T-helper 17 cell (primary cell): ENCODE measurements around the gene LY6G6F. TPM values are rescaled to one million over a fixed set of nuclear protein-coding genes. Genes with fewer than 3 reads are reported as not detected.
A peak's percentile ranks its signal among the peaks of the same experiment; 100 is the strongest.

ENCODE experiments used
- ATAC-seq: fragments of 150-1000 bp; cut with Tn5 transposase; 2 replicates; pipeline ENCODE4 v1.10.0; 2021; ENCODE audit warnings: mild to moderate bottlenecking, moderate library complexity
- DNase-seq, 3 donors: peaks; one replicate each; pipeline versions ENCODE4 v3.0.0 to v3.0.0-alpha.2; 2020 to 2021
- H3K9me3 ChIP-seq: one replicate; pipeline ENCODE4 v1.7.0; 2013; ENCODE audit warnings: low read length, mild to moderate bottlenecking; ENCODE audit not compliant: control insufficient read depth, poor library complexity, severe bottlenecking
- H3K27ac Mint-ChIP-seq: one replicate; pipeline ENCODE4 v1.8.0; 2022; ENCODE audit warnings: mild to moderate bottlenecking, moderate library complexity, mixed read lengths
- H3K27me3 Mint-ChIP-seq: one replicate; pipeline ENCODE4 v1.8.0; 2022; ENCODE audit warnings: mixed read lengths
- H3K36me3 Mint-ChIP-seq: one replicate; pipeline ENCODE4 v1.8.0; 2022; ENCODE audit warnings: low read depth, mixed read lengths
- H3K4me1 Mint-ChIP-seq: one replicate; pipeline ENCODE4 v1.8.0; 2022; ENCODE audit warnings: mild to moderate bottlenecking, mixed read lengths
- H3K4me3 Mint-ChIP-seq: one replicate; pipeline ENCODE4 v1.8.0; 2022; ENCODE audit warnings: mild to moderate bottlenecking, moderate library complexity, mixed read lengths
- total RNA-seq, 4 donors: library from RNA in 2 of 4; stranded (reverse) in 2 of 4; gene quantifications; one replicate each; pipeline ENCODE4 v1.2.3 and lab custom pipeline; 2022 to 2026

LY6G6F gene
- total RNA-seq, 2 donors from 2014 or later: 1.6 to 29.1 TPM

DNA sequence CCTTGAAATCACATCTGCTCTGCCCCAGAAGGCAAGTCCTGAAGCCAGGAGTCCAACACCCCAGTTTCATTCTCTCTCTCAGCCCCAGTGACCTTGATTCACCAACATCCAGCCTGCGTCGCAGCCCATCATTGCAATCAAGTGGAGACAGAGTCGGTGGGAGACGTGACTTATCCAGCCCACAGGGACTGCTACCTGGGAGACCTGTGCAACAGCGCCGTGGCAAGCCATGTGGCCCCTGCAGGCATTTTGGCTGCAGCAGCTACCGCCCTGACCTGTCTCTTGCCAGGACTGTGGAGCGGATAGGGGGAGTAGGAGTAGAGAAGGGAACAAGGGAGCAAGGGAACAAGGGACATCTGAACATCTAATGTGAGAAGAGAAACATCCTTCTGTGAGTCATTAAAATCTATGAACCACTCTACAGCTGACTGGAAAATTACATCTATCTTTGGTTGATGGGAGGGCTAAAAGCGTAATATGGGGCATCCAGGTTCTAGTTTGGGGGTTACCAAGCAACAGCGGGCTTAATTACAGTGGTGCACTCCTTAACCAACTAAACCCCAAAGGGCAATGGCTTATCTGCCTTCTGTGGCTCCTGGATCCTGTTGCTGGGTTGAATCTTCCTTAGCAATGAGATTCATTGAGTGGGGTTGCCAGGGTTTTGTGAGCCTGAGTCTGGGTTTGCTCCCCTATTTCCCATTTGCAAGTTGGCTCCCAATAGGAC is 11.0 kb downstream of the LY6G6F start:
- ATAC-seq: no peak
- H3K4me3 Mint-ChIP-seq: no peak overlapping the region
- no peak overlapping the region for H3K27ac Mint-ChIP-seq
- H3K4me1 Mint-ChIP-seq: peaks cover 14% of the 10 kb centered on the region
- peaks cover 3% of the 10 kb centered on the region for H3K36me3 Mint-ChIP-seq
- peaks cover 6% of the 10 kb centered on the region for H3K27me3 Mint-ChIP-seq
- H3K9me3 ChIP-seq: no peaks in the 10 kb centered on the region
- no peak for DNase-seq

DNA sequence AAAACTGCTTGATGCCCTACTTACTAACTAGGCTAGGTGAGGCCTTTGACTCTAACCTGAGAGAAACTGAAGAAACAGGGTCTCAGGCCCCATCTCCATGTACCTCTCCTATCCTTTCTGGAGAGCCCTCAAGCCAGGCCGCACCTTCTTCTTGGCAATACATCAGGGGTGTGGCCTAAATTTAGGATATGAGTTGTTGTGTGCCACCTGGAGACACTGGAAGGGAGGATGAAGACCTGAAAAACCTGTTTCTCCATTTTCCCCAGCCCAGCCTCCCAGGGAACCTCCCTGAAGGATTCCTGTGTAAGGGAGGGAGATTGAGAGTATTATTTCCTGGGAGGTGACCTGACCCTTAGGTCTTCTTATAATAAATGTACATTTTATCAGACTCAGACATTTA is 11.6 kb downstream of the LY6G6F start:
- H3K9me3 ChIP-seq: no peaks in the 10 kb centered on the region
- no peak for DNase-seq
- Mint-ChIP-seq H3K27ac (peak overlapping the region; percentile 63), H3K27me3 (peaks cover under 1% of the 10 kb centered on the region), H3K4me1 (peaks cover 12% of the 10 kb centered on the region), H3K36me3 (peaks cover 3% of the 10 kb centered on the region), H3K4me3 (no peak overlapping the region)
- ATAC-seq: no peak

DNA sequence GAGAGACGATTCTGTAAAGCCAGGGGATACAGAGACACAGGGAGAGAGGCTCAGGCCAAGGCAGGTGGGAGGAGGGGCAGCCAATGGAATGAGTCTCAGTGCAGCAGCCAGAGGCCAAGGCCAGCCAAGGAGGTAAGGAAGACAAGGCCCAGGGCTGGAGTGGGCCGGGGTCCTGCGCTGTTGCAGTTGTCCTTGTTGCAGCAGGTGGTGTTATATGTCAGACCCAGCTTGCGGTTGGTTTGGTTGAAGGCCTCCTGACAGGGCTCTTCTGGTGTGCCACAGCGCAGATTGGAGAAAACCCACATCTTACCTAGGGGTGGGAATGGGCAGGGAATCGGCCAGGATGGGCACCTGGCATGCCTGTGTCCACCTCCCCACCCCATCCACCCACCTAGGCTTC is 12.3 kb downstream of the LY6G6F start:
- Mint-ChIP-seq H3K4me3 (no peak overlapping the region), H3K4me1 (peaks cover 13% of the 10 kb centered on the region), H3K27me3 (no peaks in the 10 kb centered on the region), H3K27ac (peak overlapping the region; percentile 63), H3K36me3 (peaks cover 3% of the 10 kb centered on the region)
- DNase-seq (no peak), ATAC-seq (no peak)
- H3K9me3 ChIP-seq: no peaks in the 10 kb centered on the region

DNA sequence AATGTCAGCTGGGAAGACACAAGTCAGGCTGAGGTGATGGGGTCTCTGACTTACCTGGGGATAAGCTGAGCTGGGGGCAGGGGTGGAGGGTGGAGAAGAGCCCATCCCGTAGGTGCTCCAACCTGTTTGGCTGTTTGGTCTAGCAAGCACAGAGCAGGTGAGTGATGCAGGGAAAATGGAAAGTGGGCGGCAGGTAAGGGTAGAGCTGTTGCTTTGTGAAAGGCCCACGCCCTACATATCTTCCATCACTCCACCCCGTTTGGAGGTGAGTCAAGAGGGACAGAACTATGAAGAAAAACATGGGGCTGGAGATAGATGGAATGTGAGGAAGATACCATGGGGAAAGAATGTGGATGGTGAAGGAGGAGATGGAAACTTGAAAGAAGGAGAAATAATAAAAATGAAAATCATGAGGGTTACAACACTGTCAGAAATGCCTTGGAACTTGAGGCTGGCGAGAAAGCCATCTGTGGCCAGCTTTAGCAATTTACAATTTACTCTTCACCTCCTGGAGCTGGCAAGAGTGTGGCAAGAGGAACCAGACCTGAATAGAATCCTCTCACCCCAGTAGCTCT is 13.6 kb downstream of the LY6G6F start:
- H3K9me3 ChIP-seq: no peaks in the 10 kb centered on the region
- H3K27ac Mint-ChIP-seq: no peak overlapping the region
- no peak for ATAC-seq

DNA sequence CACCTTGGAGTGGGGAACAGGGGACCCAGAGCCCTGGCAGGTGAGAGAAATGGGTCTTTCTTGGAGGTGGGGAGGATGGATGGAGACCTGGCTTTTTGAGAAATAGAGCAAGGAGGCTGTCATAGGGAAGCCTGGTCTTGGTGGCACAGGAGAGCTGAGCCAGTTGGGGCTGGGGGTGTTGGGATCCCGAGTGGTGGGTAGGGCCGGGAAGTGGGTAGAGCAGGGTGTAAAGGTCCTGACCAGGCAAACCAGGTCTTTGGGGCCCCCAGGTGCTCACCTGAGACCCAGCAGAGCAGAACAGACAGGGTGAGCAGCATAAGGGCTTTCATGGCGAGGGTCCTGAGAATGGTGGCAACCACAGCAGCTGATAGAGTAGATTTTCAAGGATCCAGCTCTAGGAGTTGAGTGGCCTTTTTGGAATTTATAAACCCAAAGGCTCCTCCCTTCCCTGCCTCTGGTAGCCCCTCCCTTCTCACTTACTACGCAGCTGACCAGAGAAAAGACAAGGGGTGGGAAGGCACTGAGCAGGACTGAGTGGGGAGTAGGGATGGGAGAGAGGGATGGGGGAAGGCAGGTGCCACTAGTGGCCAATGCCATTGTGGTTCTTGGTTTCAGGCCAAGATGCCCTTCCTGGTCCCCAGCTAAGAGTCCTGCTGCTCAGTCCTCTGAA is 14.8 kb downstream of the LY6G6F start, which contains the start of gene LY6G6C:
Gene LY6G6C, minus strand, starts transcription at position 396 of the 670 bp plus-strand sequence. Its CDS starts 67 bp downstream, at position 329.
- peaks cover 21% of the 10 kb centered on the region for H3K4me1 Mint-ChIP-seq
- DNase-seq: no peak
- H3K4me3 Mint-ChIP-seq: no peak within 1 kb of the TSS
- no peak within 1 kb of the TSS for H3K27ac Mint-ChIP-seq
- H3K9me3 ChIP-seq: no peaks in the 10 kb centered on the region
- H3K36me3 Mint-ChIP-seq: peaks cover 5% of the 10 kb centered on the region
- no peak for ATAC-seq
- no peaks in the 10 kb centered on the region for H3K27me3 Mint-ChIP-seq

More for the DNA sequence above, 13.6 kb downstream of the LY6G6F start:
- Mint-ChIP-seq H3K4me3 (no peak overlapping the region), H3K36me3 (peaks cover 3% of the 10 kb centered on the region), H3K27me3 (no peaks in the 10 kb centered on the region), H3K4me1 (peaks cover 11% of the 10 kb centered on the region)
- DNase-seq: no peak

DNA sequence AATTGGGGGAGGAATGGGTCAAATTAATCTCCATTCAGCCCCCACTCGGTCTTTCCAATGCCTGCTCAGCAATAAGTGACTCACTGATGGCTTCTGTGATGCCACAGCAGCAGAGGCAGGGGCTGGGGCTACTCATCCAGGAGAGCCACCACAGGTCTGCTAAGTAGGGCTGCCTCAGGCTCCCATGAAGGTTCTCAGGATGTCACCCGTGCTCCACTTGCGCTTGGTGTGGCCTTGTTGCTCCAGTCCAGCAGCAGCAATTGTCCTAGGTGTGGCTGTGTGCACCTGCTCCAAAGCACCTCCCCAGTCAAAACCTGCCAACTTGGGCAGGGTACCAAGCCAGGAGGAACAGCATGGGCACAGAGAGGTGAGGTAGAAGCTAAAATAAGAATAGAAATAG is 15.5 kb downstream of the LY6G6F start:
- ATAC-seq: no peak
- Mint-ChIP-seq H3K4me3 (no peak overlapping the region), H3K27me3 (no peaks in the 10 kb centered on the region), H3K27ac (no peak overlapping the region), H3K36me3 (peaks cover 5% of the 10 kb centered on the region), H3K4me1 (peaks cover 27% of the 10 kb centered on the region)
- no peak for DNase-seq
- H3K9me3 ChIP-seq: no peaks in the 10 kb centered on the region

DNA sequence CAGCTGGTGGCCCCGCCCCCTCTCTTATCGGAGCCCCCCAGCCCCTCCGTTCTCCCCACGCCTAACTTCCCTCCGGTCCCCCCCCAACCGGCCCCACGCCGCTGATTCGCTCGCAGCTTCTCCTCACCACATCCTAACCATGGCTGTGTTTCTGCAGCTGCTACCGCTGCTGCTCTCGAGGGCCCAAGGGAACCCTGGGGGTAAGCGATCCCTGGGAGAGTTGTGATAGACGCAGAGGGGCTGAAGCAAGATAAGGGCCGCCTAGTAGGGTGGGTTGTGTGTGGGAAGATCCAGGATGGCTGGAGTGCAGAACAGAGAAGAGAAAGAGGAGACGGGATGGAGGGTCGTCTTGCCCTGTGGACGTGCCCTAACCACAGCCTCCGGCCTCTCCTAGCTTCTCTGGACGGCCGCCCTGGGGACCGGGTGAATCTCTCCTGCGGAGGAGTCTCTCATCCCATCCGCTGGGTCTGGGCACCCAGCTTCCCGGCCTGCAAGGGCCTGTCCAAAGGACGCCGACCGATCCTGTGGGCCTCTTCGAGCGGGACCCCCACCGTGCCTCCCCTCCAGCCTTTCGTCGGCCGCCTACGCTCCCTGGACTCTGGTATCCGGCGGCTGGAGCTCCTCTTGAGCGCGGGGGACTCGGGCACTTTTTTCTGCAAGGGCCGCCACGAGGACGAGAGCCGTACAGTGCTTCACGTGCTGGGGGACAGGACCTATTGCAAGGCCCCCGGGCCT is 16.7 kb downstream of the LY6G6F start, which contains the start of gene MPIG6B:
Gene MPIG6B, plus strand, starts transcription at position 129 of the 735 bp plus-strand sequence. Its CDS starts 11 bp downstream, at position 140.
- H3K9me3 ChIP-seq: no peaks in the 10 kb centered on the region
- H3K36me3 Mint-ChIP-seq: peaks cover 5% of the 10 kb centered on the region
- no peak within 1 kb of the TSS for H3K4me3 Mint-ChIP-seq
- H3K27ac Mint-ChIP-seq: no peak within 1 kb of the TSS
- H3K27me3 Mint-ChIP-seq: no peaks in the 10 kb centered on the region
- DNase-seq (no peak), ATAC-seq (no peak)
- peaks cover 33% of the 10 kb centered on the region for H3K4me1 Mint-ChIP-seq

DNA sequence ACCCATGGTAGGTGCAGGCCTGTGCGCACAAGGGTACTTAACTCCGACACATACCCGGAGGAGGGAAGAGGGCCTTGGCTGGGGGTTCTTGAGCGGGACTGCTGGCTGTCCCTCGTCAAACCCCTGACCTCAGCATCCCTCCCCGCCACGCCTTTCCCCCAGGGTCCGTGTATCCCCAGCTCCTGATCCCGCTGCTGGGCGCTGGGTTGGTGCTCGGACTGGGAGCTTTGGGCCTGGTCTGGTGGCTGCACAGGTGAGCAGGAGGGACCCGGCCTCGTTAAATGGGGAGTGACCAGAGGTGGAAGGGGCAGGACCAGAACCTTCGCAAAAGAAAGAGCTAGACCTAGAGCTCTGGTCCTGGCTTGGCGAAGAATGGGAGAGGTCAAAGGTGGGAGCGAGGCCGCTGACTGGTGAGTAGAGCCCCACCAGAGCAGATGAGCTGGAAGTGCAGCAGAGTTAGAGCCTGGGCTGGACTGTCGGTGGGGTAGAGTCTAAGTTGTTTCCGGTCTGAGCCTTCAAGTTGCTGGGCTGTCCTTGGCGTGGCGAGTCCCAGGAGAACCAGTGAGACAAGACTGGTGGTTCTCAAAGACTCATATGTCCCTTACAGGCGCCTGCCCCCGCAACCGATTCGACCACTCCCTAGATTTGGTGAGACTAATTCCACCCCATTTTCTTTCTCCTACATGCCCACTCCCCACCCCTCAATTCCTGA is 17.5 kb downstream of the LY6G6F start:
- Mint-ChIP-seq H3K27ac (no peak overlapping the region), H3K4me1 (peaks cover 31% of the 10 kb centered on the region), H3K27me3 (no peaks in the 10 kb centered on the region), H3K36me3 (peaks cover 5% of the 10 kb centered on the region), H3K4me3 (no peak overlapping the region)
- no peaks in the 10 kb centered on the region for H3K9me3 ChIP-seq
- no peak for DNase-seq
- no peak for ATAC-seq

DNA sequence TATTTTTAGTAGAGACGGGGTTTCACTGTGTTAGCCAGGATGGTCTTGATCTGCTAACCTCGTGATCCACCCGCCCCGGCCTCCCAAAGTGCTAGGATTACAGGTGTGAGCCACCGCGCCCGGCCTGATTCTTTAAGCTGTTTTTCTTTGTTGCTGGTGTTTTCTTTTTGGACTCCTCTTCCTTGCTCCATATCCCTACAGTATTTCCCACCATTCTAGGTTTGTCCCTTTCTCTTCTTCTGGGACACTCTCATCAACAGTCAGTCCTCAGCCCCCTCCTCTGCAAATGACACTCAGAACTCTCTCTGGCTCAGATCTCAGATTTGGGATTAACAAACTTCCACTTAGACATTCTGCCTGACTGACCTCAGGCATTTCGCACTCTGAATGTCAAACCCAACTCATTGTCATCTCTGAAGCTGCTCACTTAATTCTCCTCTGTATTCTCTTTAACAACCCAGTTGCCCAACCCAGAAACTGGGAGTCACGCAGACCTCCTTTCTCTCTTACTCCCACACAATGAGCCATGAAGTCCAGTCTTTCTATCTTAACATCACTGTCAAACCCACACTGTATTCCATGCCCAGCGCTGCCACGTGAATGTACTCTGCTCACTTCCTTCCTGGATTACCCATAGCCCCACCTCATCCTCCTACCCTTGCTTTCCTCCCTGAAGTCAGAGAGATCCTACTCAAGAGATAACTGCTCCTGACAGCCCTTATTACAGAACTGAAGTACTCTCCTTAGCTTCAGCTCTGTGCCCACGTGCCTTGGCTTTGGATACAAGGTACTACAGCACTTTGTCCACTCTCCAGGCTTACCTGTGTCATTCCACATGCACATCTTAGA is 19.1 kb downstream of the LY6G6F start:
- H3K4me1 Mint-ChIP-seq: peaks cover 40% of the 10 kb centered on the region
- no peak for DNase-seq

DNA sequence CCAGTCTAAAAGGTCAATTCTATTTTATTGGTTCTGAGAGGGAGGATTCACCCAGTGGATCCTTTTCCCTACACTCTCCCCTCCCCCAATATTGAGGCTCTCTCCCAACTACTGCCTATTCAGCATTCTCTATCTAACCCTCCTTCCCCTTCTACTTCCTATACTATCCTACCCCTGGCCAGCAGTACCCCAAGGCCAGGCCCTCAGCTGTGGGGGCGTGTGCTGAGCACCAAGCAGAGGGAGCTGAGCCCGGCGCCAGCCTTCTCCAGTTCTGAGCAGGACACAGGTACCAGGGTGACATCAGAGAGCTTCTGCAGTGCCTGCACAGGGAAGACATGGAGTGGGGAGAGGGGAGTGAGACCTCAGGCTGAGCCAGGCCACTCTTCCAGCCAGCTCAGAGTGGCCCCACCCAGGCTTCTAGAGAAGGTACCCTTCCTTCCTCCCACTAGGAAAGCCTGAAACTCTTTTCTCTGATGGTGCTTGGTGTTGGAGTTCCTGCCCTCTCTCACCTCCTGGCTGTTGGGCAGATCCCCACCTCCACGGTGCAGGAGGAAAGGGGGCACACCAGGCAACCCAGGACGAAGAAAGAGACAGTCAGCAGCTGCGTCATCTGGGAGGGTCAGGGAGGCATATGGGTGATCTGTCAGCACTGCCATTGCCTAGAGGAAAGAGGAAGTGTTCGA is 20.5 kb downstream of the LY6G6F start:
- ATAC-seq (peak; percentile 41), DNase-seq (no peak)
- H3K36me3 Mint-ChIP-seq: peaks cover 5% of the 10 kb centered on the region
- peaks cover 40% of the 10 kb centered on the region for H3K4me1 Mint-ChIP-seq
- peak overlapping the region; percentile 75 for H3K27ac Mint-ChIP-seq
- no peaks in the 10 kb centered on the region for H3K27me3 Mint-ChIP-seq
- H3K4me3 Mint-ChIP-seq: peak overlapping the region; percentile 74
- no peaks in the 10 kb centered on the region for H3K9me3 ChIP-seq

More for the DNA sequence above, 19.1 kb downstream of the LY6G6F start:
- no peak for ATAC-seq
- no peaks in the 10 kb centered on the region for H3K27me3 Mint-ChIP-seq
- no peak overlapping the region for H3K4me3 Mint-ChIP-seq
- peak overlapping the region; percentile 85 for H3K27ac Mint-ChIP-seq
- no peaks in the 10 kb centered on the region for H3K9me3 ChIP-seq
- peaks cover 8% of the 10 kb centered on the region for H3K36me3 Mint-ChIP-seq

DNA sequence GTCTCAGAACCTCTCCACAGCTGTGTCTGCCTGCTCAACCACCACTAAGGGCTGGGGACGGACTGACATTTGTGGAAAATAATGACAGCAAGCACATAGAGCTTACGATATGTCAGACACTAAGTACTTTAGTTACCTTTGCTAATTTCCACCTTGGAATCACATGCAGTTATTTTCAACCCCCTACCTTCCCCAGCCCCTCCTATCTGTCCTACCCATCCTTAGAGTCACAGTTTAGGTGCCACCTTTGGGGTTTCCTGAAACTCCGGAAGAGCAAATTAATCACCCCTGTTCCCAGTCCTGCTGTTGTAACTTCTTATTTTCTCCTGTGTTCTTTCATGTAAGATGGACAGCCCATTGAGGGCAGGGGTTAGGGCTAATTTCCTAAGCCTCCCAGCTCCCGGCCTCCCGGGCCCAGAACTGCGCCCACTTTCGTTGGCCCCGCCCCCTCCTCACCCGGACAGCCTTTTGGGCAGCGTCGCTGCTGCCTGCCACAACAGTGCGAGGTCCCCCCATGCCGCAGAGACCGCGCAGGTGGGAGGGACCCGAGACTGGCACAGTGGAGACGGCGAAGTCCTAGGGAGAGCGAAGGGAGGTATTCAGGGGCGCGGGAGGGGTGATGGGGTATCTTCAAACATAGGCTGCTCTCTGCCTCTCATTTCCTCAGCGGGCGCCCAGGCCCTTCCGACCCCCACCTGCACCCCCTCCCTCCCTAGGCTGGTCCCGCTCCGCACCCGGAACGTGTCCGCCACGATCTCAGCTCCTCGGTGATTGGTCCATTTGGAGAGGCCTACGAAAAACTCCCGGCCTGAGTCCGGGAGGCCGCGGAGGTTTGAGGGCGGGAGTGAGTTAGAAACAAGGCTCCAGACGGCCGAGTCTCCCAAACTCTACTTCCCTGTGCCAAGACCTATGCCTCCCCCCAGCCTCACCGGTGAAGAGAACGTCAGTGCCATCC is 21.3 kb downstream of the LY6G6F start:
- H3K9me3 ChIP-seq: no peaks in the 10 kb centered on the region
- Mint-ChIP-seq H3K36me3 (peaks cover 5% of the 10 kb centered on the region), H3K27me3 (no peaks in the 10 kb centered on the region), H3K27ac (peak overlapping the region; percentile 75), H3K4me3 (peak overlapping the region; percentile 96), H3K4me1 (peaks cover 40% of the 10 kb centered on the region)
- ATAC-seq: no peak
- no peak for DNase-seq
